ENCODE measurements around the gene XPR1.

GRCh38 chr1:180939711-180940103, 307.9 kb downstream of the XPR1 start:
- TF ChIP-seq CTCF (IDR thresholded peaks at IDR 0.05; ENCODE audit: low read depth, low read length, poor library complexity, severe bottlenecking), result no peak
- no peak for TF ChIP-seq EZH2phosphoT487 (IDR thresholded peaks at IDR 0.05; ENCODE audit: borderline replicate concordance, low read length)

Data from DOHH2 (cell line).